ENCODE data around the gene BCL2L1.
"Not testable (repeated sequence)": the region's sequence is repeated elsewhere in the genome, so short reads cannot be mapped to it uniquely, and the experiment has no call there.

BCL2L1 gene

GRCh38 chr20:31673943-31674463 lies 48.7 kb downstream of the BCL2L1 start:
- no peak for DNase-seq

- no peak for DNase-seq
These were observed 49.2 kb downstream of the BCL2L1 start for GRCh38 chr20:31673435-31673834.

GRCh38 chr20:31671324-31671723 lies 51.3 kb downstream of the BCL2L1 start:
- no peak for DNase-seq

- DNase-seq, result no peak
These were observed 52.1 kb downstream of the BCL2L1 start for GRCh38 chr20:31670371-31671228.

GRCh38 chr20:31669876-31670275 lies 52.8 kb downstream of the BCL2L1 start:
- DNase-seq, result no peak

- not testable (repeated sequence) for DNase-seq
These were observed 53.7 kb downstream of the BCL2L1 start for GRCh38 chr20:31668944-31669343.

GRCh38 chr20:31667315-31668285 lies 55.1 kb downstream of the BCL2L1 start:
- DNase-seq, result no peak

GRCh38 chr20:31666258-31667042 lies 56.2 kb downstream of the BCL2L1 start:
- no peak for DNase-seq

GRCh38 chr20:31665753-31666152 lies 56.9 kb downstream of the BCL2L1 start:
- no peak for DNase-seq

- DNase-seq, result no peak
These were observed 57.8 kb downstream of the BCL2L1 start for GRCh38 chr20:31664696-31665354.

GRCh38 chr20:31663838-31664695 lies 58.6 kb downstream of the BCL2L1 start:
- no peak for DNase-seq

- DNase-seq, result no peak
These were observed 59.2 kb downstream of the BCL2L1 start for GRCh38 chr20:31663524-31663837.

GRCh38 chr20:31662372-31662854 lies 60.3 kb downstream of the BCL2L1 start:
- no peak for DNase-seq

- DNase-seq, result peak; percentile 70
These were observed 60.9 kb downstream of the BCL2L1 start for GRCh38 chr20:31661625-31662371.

GRCh38 chr20:31654534-31654933 lies 68.1 kb downstream of the BCL2L1 start:
- no peak for DNase-seq

GRCh38 chr20:31653561-31653960 lies 69.1 kb downstream of the BCL2L1 start:
- no peak for DNase-seq

- DNase-seq, result peak; percentile 63
These were observed 69.7 kb downstream of the BCL2L1 start for GRCh38 chr20:31652917-31653396.

GRCh38 chr20:31648104-31648503 lies 74.6 kb downstream of the BCL2L1 start:
- not testable (repeated sequence) for DNase-seq

- DNase-seq, result no peak
These were observed 78.0 kb downstream of the BCL2L1 start for GRCh38 chr20:31644701-31645100.

GRCh38 chr20:31643522-31643921 lies 79.1 kb downstream of the BCL2L1 start:
- DNase-seq, result no peak
